ENCODE results near the gene ESYT2.
A peak's percentile ranks its signal among the peaks of the same experiment; 100 is the strongest.
"Not testable (repeated sequence)": the region's sequence is repeated elsewhere in the genome, so short reads cannot be mapped to it uniquely, and the experiment has no call there.

ESYT2 gene

DNA sequence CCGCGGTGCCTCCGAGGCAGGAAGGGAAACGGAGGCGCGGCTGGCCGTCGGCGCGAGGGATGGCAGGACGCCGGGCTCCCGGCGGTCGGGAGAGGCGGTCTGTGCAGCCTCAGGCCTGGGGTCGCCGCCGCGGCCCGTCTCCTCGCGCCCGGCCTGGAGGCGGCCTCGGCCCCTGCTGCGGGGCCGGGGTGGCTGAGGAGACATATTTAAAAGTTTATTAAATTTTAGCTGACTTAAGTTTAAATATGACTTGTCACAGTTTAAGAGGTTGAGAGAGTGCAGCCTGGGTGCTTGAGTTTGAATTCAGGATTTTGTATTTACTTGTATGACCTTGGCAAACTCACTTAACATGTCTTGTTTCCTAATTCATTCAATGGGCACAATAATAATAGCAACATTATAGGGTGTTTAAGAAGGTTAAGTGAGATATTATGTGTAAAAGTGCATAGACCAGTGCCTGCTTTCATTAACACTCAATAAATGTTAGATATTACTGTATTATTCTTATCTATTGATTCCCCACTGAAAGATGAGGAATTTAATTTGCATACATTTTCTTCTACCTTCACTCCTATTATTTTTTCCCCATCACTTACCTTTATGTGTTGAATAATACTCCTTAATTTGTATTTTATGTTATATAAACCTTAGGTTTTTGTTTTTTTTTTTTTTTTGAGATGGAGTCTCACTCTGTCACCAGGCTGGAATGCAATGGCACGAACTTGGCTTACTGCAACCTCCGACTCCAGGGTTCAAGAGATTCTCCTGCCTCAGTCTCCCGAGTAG, 27.8 kb upstream of the ESYT2 start:
- DNase-seq = no peak

DNA sequence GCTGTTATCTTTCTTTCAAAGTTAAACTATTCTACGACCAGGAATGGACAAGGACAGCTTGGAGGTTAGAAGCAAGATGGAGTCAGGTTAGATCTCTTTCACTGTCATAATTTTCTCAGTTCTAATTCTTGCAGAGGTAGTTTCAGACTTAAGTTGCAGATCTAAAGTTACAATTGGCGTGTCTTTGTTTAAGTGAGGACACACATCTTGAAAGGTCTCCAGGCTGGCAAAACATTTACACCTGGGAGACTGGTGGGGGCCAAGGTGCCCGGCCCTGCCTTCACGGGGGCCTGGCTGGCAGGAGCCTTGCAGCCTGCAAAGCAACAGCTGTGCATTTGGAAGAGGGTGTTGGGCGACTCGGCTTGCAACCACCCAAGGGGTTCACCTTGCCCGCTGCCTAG, 25.4 kb upstream of the ESYT2 start:
- DNase-seq = no peak

DNA sequence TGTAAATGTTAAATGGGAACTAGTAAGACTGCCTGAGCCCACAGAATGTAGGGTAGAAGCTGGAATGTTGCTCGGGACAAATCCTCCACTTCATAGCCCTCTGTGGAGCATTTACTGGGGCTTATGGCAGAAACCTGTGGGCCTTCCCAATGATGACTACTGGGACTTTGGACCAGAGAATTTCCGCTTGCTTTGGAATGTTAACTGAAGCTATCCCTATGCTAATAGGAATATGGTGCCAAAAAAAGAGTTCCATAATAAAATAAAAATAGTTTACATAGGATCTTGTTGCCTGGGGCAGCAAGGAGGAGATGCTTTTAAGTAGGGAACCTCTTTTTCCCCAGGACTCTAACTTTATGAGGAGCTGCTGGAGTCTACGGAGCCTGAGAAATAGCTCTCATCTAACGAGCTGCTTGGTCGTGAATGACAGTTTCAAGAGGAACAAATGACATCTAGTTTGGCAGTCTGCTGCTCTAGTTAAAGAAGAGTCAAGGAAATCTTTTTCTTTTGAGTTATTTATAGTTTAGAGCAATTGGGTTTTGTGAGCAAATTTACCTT, 21.3 kb upstream of the ESYT2 start:
- DNase-seq = no peak

DNA sequence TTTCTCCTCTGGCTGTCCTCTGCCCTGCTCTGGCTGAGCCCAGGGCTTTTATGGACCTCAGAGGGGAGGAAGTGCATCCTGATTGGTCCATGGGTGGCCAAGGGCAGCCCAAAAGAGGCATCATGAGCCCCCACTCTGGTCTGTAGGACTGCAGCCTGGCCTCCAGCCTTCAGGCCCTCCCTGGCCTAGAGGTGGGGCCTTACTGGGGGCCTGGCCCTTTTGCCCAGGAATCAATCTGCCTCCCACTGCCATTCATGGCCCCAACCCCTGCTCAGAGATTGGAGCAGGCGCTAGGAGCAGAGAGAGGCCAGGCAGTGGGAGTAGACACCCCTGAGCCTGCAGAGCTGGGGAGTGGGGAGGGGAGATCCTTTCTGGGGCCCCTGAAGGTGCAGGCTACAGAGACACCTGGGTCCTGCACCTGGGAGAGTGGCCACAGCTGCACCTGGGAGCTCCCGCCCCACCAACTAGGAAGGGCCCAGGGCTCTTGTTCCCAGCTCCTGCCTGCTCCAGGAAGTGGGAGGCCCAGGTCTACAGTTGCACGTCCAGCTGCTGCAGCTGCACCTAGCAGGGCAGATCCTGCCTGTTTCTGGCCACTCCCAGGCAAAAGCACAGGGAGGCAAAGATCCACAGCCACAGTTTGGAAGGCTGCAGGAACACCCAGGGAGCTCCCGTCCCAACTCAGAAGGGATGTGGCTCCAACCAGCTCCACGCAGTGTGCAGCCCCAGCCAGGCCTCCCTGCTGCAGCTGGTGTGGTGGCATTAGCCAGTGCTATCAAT, 20.6 kb upstream of the ESYT2 start:
- DNase-seq = no peak

DNA sequence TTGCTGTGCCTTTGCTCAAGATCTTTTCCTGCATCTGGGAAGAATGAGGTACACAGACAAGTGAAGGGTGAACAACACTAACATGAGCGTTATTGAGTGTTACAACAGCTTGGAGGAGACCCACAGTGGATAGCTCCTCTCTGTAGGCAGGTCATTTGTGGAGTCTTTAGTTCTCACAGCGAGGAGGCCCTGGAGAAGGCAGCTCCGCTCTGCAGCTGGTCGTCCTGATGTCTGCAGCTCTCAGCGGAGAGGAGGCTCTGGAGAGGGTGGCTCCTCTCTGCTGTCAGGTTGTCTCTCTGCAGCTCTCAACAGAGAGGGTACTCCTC, 20.1 kb upstream of the ESYT2 start:
- DNase-seq = no peak

DNA sequence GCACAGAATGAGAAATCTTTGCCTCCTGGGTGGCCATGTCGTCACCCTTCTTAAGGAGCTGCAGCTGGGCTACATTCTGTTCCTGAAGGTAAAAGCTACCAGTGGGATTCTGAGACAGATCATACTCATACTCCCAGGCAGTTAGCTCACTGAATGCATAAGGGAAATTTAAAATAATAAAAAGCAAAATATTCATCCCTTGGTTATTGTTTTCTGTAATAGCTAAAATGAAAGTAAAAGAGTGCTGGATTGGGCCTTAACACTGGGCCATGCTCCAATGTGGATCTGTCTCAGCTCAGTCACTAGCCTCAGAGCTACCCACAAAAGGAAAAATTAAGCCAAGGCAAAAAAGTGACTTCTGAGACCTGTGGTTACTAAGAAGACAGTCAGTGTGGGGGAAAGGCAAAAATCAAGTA, 18.1 kb upstream of the ESYT2 start:
- peak; percentile 30 for DNase-seq

DNA sequence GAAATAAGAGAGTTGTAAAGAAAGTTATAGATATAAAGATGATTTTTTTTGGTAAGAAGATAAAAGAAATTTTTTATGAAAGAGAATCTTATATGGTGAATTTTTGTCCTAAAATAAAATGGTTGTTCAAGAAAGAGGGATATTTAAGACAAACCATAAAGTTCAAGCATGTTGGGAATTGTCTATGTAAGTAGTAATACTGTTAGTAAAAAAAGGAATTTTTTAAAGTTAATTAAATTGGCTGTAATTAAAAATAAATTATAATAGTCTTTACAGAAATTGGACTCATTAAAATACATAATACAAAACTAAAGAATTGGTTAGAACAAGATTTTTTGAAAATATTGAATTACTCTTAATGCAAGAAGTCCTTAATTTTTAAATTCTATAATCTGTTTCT, 17.0 kb upstream of the ESYT2 start:
- DNase-seq = no peak

DNA sequence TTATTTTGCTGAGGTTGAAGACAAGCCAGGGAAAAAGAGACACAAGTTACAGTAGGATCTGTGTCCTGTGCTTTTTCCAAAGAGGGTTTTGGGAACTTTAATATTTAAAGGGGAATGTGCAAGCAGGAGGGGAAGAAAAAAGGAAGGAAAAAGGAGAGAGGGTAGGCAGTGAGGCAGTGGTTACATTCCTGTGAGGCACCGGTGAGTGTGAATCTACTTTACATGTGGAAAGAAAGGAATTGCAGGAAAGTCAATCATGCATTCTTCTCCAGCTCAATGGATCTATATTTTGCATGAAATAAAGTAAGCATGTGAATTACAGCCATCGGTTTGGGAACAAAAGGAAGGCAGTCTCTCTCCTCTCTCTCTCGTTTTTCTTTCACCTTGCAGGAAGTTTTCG, 14.5 kb upstream of the ESYT2 start:
- no peak for DNase-seq

DNA sequence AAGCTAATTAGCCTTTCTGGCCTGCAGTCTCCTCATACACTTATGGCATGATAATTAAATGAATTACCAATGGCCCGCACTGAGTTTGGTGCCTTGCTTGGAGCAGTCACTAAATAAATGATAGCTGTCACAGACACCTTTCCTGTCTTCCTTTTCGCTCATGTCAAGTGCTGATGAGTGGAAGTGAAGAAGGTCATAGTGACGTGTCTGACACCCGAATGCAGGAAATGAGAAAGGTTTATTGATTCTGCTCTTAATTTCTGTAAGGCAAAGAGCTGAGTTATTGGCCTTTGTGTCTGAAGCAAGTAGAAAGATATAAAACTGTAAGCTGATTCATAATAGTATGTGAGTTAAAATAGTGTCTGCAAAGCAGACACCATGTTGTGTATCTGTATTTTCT, 13.2 kb upstream of the ESYT2 start:
- DNase-seq = no peak

DNA sequence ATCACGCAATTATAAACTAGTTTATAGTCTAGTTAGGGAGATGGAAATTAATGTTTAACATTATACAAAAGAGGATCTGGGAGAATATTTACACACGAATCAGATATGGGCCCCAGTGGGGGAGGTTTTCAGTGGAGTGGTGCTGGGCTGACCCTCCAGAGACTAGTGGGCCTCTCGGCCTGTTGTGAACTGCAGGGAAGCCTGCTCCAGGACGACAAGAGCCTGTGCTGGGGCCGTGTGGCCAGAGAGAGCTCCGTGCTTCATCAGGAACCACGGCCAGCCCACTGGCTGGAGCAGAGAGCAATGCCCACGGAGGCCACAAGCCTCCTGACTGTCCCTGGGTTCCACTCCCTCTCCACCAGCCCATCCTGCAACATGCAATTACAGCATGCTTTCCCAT, 11.3 kb upstream of the ESYT2 start:
- DNase-seq = no peak

DNA sequence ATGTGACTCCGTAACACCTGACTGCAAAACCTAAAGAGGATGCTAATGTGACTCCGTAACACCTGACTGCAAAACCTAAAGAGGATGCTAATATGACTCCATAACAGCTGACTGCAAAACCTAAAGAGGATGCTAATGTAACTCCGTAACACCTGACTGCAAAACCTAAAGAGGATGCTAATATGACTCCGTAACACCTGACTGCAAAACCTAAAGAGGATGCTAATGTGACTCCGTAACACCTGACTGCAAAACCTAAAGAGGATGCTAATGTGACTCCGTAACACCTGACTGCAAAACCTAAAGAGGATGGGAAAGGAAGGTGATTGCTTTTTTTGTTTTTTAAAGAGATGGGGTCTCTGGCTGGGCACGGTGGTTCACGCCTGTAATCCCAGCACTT, 9.9 kb upstream of the ESYT2 start:
- DNase-seq = not testable (repeated sequence)

DNA sequence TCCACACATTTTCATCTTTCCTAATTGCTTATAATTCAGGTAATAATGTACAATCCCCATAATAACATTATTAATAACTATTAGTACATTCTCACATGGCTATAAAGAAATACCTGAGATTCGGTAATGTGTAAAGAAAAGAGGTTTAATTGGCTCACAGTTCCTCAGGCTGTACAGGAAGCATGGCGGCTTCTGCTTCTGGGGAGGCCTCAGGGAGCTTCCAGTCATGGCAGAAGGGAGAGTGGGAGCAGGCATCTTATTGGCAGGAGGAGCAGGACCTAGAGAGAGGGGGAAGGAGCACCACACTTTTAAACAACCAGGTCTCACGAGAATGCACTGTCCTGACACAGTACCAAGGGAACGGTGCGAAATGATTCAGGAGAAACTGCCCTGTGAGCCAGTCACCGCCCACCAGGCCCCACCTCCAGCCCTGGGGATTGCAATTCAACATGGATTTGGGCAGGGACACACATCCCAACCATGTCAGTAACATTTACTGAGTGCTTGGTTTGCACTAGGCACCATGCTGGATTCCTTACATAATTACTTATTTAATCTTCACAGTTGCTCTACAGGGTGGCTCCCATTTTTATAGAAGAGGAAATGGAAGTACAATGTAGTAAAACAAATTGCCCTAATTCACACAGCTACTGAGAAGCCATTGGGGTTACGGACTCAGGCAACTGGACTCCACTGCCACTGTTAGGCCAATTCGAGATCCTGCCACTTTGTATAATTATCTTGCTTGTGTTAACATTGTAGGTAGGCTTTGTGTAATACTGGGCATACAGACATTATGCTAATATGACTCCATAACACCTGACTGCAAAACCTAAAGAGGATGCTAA, 8.7 kb upstream of the ESYT2 start:
- DNase-seq = no peak

DNA sequence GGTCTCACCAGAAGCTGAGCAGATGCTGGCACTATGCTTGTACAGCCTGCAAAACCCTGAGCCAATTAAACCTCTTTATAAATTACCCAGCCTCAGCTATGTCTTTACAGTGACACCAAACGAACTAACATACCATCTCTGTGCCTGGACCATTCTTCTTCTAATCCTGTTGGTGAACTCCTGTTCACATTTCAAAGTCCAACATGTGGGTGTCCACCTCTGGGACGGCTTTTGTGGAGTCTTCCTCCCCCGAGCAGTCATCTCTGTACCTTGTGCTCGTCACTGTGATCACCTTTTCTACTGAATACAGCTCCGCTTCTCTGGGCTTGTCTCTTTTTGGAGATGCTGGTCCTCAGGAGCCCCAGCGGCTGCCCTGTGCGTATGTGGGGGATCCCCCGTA, 7.4 kb upstream of the ESYT2 start:
- no peak for DNase-seq

DNA sequence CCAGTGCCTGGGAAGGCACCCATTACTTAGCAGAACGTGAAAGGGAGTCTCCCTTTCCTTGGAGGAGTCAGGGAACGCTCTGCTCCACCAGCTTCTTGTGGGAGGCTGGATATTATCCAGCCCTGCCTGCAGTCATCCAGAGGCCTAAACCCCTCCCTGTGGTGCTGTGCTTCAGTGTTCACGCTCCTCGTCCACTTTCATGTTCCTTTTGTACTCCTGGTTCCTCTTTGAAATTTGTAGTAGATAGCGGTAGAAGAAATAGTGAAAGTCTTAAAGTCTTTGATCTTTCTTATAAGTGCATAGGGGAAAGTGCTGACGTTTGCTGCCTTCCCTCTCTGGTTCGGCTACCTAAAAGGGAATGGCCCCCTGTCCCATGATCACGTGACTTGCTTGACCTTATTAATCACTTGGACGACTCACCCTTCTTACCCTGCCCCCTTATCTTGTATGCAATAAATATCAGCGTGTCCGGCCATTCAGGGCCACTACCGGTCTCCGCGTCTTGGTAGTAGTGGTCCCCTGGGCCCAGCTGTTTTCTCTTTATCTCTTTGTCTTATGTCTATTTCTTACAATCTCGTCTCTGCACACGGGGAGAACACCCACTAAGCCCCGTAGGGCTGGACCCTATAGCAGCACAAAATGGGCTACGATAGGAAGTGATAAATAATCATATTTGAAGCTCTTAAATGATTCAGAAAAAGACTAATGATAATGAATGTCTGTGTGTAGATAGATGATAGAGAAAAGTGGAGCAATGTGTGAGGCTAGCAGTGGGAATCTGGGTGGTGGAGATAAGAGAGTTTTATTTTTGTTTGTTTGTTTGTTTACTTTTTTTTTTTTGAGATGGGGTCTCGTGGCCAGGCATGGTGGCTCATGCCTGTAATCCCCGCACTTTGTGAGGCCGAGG, 5.8 kb upstream of the ESYT2 start:
- DNase-seq = no peak

DNA sequence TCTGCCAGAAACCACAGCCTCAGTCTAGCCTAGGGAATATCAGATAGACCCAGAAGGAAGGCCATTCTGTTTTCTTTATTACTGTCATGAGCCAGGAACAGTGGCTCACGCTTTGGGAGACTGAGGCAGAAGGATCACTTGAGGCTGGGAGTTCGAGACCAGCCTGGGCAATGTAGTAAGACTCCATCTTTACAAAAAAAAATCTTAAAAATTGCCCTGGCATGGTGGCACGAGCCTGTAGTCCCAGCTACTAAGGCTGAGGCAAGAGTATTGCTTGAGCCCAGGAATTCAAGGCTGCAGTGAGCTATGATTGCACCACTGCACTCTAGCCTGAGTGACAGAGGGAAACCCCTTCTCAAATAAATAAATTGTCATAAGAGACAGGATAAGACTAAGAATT, 3.7 kb upstream of the ESYT2 start:
- no peak for DNase-seq

DNA sequence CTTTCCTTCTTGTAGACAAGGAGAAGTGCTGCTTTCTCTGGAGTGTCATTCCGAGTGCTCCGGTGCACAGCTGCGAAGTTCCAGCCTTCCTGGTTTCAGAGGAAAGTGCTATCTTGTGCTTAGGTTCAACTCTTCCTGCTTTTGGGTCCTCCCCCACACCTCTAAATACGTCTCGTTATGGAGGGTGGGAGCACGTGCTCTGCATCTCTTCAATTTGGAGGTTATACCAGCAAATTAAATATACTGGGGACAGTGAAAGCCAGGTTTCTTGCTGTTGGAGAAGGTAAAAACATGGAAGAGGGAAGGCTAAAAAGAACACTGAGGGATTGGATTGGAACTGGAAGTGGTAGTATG, 2.4 kb upstream of the ESYT2 start:
- no peak for DNase-seq

DNA sequence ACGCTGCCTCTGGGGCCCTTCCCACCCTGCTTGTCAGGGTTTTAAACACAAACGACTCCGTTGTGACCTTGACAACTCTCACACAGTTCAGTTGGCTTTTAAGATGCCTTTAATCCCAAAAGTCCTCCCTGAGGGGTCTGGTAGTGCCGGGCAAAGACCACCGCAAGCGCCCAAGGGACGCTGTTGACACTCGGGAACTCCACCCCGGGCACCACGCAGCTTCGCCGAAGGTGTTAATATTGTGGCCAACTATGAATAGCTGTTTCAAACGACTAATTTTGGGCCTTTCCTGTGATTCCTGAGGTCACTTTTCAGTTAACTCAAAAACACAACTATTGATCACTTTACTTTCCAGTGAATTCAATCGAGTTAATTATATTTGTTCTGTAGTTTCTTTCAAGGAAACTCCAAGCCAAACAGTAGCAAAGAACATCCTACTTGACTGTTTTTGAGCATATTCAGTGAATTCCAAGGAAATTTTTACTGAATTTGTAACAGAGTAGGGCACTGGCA, 958 bp upstream of the ESYT2 start:
- no peak for DNase-seq

DNA sequence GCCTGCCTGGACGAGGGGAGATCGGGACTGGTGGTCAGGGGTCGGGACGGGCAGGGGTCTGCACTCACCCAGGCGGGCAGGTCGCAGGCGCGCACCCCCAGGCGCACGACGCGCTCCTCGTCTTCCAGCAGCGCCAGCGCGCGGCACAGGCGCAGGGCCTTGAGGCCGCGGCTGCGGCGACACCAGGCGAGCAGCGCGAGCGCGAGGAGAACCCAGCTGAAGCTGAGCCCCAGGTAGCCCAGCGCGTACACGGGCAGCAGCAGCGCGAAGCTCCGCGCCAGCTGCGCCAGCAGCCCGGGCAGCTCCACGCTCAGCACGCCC, 328 bp downstream of the ESYT2 start:
- DNase-seq = peak; percentile 65

DNA sequence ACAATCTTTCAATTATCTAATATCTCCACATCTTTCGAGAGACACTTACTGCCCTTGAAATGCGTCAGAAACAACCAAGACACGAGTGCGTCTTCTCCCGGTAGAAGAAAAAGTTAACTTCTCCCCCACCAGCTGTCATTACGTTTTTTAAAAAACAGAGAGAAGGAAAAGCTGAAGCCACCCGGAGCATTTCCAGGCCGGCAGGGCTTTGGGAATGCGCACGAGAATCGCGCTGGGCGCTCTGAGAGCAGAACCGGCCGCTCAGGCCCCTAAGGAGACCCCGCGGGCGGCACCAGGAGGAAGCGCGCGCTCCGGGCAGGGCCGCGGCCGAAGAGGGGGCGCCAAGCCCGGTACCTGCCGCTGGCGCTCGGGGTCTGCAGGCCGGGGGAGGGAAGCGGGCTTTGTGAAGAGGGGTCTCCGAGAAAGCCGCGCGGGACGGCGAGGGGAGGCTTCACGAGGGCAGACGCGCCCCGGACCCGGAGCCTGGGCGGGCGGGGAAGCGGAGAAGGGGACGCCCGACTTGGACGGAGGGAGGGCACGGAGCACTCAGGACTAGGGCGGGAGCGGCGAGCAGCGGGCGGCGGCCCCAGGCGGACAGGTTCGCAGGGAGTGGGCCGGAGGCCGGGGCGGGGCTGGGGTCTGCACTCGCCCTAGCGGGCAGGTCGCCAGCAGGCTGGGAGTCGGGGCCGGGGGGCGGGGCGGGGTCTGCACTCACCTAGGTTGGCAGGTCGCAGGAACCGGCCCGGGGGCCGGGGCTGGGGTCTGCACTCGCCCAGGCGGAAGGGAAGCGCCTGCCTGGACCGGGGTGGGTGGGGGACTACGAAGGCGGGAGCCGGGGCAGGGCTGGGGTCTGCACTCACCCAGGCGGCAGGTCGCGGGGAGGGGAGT, 932 bp downstream of the ESYT2 start:
- no peak for DNase-seq

DNA sequence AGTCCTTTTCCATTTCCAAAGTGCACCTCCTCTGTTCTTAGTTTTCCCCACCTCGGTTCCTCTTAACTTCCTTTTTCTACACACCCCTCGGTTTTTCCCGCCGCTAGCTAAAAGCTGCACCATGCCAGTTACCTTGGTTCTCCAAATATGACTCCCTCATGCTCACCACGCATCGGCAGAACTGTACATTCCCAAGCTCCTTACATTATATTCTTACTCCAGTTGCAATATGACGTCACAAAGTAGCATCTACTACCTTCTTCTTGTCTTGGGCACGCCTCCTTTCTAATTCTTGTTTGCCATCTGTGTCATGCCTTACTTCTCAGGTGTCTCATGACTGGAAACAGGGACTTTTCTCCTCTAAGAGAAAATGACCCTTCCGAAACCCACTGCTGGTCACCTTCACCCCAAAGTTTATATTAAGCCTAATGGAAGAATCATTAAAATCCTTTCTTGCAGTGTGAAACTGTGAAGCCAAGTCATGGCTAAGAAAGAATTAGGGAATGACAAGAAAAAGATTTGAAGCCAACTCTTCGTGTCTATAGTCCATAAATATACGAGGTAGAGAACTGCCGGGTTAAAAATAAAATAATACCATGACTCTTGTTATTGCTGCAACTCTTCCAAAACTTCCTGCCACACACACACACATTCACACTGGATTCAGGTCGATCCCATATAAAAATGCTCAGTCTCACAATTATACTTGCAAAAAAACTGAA, 1.7 kb downstream of the ESYT2 start:
- no peak for DNase-seq

Data from stimulated activated CD4-positive, alpha-beta T cell treated with anti-CD3 and anti-CD28 coated beads, Interleukin-4, amount 100 ng/mL, for 24 hours (primary cell).